Mesothelial cell of epicardium (in vitro differentiated cells): ENCODE data around the gene MLLT1. TPM values are rescaled to one million over a fixed set of nuclear protein-coding genes. Genes with fewer than 3 reads are reported as not detected.

ENCODE experiments used
- DNase-seq, 2 experiments: peaks; one replicate each; pipeline ENCODE4 v3.0.0; 2021; ENCODE audit warnings: low spot score in 2 of 2; ENCODE audit not compliant: unreplicated experiment in 2 of 2
- H3K27ac Mint-ChIP-seq: 2 replicates; pipeline ENCODE4 v1.8.0; 2021; ENCODE audit warnings: mixed read lengths
- H3K27me3 Mint-ChIP-seq: 2 replicates; pipeline ENCODE4 v1.8.0; 2021; ENCODE audit warnings: low read depth, mixed read lengths
- H3K36me3 Mint-ChIP-seq: 2 replicates; pipeline ENCODE4 v1.8.0; 2021; ENCODE audit warnings: mixed read lengths
- H3K4me1 Mint-ChIP-seq: 2 replicates; pipeline ENCODE4 v1.8.0; 2021; ENCODE audit warnings: mixed read lengths
- H3K4me3 Mint-ChIP-seq: 2 replicates; pipeline ENCODE4 v1.8.0; 2021; ENCODE audit warnings: mild to moderate bottlenecking, moderate library complexity, mixed read lengths
- H3K9me3 Mint-ChIP-seq: 2 replicates; pipeline ENCODE4 v1.8.0; 2021; ENCODE audit warnings: mixed read lengths
- CTCF ChIP-seq: fragments of 200-600 bp; sonication (generic); IDR thresholded peaks from one replicate; pipeline ENCODE4 v1.5.0; 2021; ENCODE audit warnings: antibody characterized with exemption; ENCODE audit not compliant: unreplicated experiment
- total RNA-seq: library from RNA; stranded (reverse); gene quantifications from 3 replicates; pipeline ENCODE4 v1.2.1, GENCODE V29; 2021

MLLT1 gene
- total RNA-seq, 1 donor from 2014 or later, result 93.1 TPM

- H3K36me3 Mint-ChIP-seq, result peaks cover 4% of the 10 kb centered on the region
- no peak for TF ChIP-seq CTCF
- no peaks in the 10 kb centered on the region for H3K9me3 Mint-ChIP-seq
- H3K27ac Mint-ChIP-seq, result no peak overlapping the region
- DNase-seq, result no peak
- no peaks in the 10 kb centered on the region for H3K27me3 Mint-ChIP-seq
- peaks cover 19% of the 10 kb centered on the region for H3K4me1 Mint-ChIP-seq
- no peak overlapping the region for H3K4me3 Mint-ChIP-seq
Measured at GRCh38 chr19:6213696-6214641, 65.8 kb downstream of the MLLT1 start.

DNA sequence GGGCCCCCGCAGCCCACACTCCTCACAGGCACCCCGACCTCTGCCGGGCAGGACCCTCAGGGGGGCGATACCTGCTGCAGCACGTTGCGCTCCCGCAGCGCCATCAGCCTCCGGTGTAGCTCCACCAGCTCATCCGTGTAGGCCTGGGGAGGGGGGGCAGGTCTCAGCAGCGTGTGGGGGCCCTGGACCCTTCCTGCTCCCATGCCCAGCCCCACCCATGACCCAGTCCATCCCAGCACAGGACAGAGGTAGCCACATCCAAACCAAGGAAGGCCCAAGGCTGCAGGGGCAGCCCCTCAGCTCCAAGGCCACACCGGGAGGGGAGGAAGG, 66.5 kb downstream of the MLLT1 start:
- TF ChIP-seq CTCF, result no peak
- H3K27ac Mint-ChIP-seq, result no peak overlapping the region
- H3K27me3 Mint-ChIP-seq, result no peaks in the 10 kb centered on the region
- H3K9me3 Mint-ChIP-seq, result no peaks in the 10 kb centered on the region
- H3K4me1 Mint-ChIP-seq, result peaks cover 15% of the 10 kb centered on the region
- no peak for DNase-seq
- no peak overlapping the region for H3K4me3 Mint-ChIP-seq
- H3K36me3 Mint-ChIP-seq, result peaks cover 4% of the 10 kb centered on the region

DNA sequence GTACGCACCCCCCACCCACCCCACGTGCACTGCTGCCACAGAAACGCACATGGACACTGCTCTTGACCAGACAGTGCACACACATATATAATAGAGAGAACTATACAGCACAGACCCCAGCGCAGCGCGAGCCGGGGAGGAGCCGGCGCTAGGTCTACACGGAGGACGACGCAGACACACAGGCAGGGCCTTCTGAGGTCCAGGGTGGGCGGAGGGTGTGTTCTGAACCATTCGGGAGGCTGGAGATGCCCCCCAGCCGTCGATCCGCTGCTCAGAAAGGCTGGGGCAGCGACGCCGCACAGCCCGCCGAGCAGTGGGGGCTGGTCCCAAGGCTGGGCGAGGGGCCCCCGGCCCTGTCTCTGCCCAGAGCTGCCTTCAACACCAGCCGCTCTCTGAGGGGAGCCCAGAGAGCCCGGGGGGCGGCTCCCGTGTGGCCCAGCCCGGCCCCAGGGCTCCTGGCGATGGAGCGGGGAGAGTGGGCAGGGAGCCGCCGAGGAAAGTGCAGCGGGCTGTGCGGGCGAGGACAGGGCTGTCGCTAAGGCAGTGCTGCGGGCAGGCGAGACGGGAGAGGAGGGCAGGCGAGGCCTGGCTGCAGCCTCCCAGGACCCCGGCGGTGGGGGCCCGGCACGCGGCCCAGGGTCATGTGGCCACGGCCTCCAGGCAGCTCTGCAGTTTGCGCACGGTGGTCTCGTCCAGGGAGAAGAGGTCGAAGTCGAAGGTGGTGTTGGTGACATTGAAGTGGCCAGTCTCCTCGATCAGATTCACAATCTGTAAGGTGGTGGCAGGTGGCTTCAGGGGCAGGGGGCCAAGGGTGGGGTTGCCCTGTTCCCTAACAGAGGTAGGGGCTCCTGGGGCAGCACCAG, 67.1 kb downstream of the MLLT1 start:
- Mint-ChIP-seq H3K36me3 (peaks cover 4% of the 10 kb centered on the region), H3K4me1 (peaks cover 10% of the 10 kb centered on the region), H3K4me3 (no peak overlapping the region), H3K27ac (no peak overlapping the region), H3K9me3 (no peaks in the 10 kb centered on the region), H3K27me3 (no peaks in the 10 kb centered on the region)
- no peak for TF ChIP-seq CTCF
- DNase-seq, result no peak

DNA sequence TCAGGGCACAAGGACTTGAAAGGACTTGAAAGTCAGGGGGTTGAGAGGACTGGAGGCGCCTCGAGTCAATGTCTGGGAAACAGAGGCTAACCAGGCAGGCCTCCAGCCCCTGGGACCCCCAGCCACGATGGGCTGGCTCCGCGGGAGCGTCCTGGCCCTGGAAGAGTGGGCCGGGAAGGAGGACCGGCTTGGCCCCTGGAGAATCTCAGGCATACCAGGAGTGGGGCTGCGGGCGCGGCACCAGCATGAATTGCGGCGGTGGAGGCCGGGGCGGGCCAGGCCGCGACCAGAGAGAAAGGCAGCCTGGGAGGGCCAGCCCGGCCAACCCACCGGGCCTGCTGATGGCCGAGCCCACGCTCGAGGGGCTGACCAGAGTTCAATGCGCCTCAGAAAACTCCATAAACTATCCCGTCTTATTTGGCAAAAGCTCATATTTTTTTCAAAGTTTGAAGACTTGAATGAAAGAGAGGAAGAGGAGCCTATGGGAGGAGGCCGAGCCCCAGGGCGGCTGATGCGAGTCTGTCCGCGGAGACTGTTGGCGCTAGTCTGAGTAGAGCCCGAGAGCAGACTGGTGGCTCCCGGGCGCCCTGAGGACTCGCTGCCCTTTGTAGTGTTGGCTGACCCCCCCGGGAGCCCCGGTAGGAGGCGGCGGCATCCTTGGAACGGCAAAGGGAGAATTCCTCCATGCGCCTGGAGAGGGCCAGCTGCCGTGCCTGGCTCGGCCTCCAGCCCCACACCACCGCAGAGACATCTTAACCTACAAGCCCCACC, 68.0 kb downstream of the MLLT1 start:
- no peak for DNase-seq
- Mint-ChIP-seq H3K27ac (no peak overlapping the region), H3K27me3 (no peaks in the 10 kb centered on the region), H3K4me3 (no peak overlapping the region), H3K9me3 (no peaks in the 10 kb centered on the region), H3K4me1 (peaks cover 3% of the 10 kb centered on the region), H3K36me3 (peaks cover 4% of the 10 kb centered on the region)
- no peak for TF ChIP-seq CTCF
